PFSK-1 (cell line): Measurements from ENCODE around the gene HPCAL1.

Experiments used
- FOXP2 ChIP-seq: optimal IDR thresholded peaks from 2 replicates; pipeline ENCODE3; 2011; ENCODE audit warnings: borderline replicate concordance, control low read depth, inconsistent platforms; ENCODE audit not compliant: insufficient read depth; ENCODE audit errors: extremely low read length, extremely low read depth
- POLR2AphosphoS5 ChIP-seq: IDR thresholded peaks from 2 replicates; pipeline ENCODE4 v1.6.1; 2012; ENCODE audit warnings: low read depth, mild to moderate bottlenecking, control low read depth, low read length, moderate library complexity
- SIN3A ChIP-seq: IDR thresholded peaks from 2 replicates; pipeline ENCODE4 v1.6.1; 2012; ENCODE audit warnings: mild to moderate bottlenecking, low read length, moderate library complexity, borderline replicate concordance; ENCODE audit not compliant: insufficient read depth
- TAF1 ChIP-seq: IDR thresholded peaks from 2 replicates; pipeline ENCODE4 v1.6.1; 2012; ENCODE audit warnings: low read length, control low read depth, borderline replicate concordance; ENCODE audit not compliant: insufficient read depth
- TF ChIP-seq, protein P1 (sequence below), 2 experiments: IDR thresholded peaks; 2 replicates each; pipeline versions ENCODE4 v1.6.1 to v1.8.0; 2011 to 2012; ENCODE audit warnings: low read depth in 2 of 2, low read length in 2 of 2, control low read depth in 1 of 2, inconsistent platforms in 1 of 2, mild to moderate bottlenecking in 1 of 2, moderate library complexity in 1 of 2; ENCODE audit not compliant: insufficient read depth in 1 of 2

HPCAL1 gene

GRCh38 chr2:10415048-10415447 lies 112.3 kb downstream of the HPCAL1 start:
- no peak for TF ChIP-seq POLR2AphosphoS5

DNA sequence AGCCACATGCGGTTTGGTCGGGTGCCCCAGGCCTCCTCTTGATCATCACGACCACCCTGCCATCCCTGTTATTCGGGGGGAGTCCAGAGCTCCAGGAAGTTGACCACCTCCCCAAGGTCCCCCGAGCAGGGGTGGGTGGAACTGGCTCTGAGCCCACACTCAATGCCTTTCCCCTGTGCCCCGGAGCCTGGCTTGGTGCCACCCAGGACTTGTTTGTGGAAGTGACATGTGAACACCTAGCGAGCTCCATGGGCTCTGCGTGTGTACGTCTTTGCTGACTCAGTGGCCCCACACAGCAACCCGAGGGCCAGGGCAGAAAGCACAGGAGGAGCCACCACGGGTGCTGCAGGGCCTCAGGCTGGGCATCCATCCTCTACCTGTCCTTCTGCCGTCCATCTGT lies 112.9 kb downstream of the HPCAL1 start:
- TF ChIP-seq, protein P1, sequence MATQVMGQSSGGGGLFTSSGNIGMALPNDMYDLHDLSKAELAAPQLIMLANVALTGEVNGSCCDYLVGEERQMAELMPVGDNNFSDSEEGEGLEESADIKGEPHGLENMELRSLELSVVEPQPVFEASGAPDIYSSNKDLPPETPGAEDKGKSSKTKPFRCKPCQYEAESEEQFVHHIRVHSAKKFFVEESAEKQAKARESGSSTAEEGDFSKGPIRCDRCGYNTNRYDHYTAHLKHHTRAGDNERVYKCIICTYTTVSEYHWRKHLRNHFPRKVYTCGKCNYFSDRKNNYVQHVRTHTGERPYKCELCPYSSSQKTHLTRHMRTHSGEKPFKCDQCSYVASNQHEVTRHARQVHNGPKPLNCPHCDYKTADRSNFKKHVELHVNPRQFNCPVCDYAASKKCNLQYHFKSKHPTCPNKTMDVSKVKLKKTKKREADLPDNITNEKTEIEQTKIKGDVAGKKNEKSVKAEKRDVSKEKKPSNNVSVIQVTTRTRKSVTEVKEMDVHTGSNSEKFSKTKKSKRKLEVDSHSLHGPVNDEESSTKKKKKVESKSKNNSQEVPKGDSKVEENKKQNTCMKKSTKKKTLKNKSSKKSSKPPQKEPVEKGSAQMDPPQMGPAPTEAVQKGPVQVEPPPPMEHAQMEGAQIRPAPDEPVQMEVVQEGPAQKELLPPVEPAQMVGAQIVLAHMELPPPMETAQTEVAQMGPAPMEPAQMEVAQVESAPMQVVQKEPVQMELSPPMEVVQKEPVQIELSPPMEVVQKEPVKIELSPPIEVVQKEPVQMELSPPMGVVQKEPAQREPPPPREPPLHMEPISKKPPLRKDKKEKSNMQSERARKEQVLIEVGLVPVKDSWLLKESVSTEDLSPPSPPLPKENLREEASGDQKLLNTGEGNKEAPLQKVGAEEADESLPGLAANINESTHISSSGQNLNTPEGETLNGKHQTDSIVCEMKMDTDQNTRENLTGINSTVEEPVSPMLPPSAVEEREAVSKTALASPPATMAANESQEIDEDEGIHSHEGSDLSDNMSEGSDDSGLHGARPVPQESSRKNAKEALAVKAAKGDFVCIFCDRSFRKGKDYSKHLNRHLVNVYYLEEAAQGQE (IDR thresholded peaks at IDR 0.05; ENCODE audit: insufficient read depth in 1 of 2, low read depth in 2 of 2, low read length in 2 of 2), result no peak
- TF ChIP-seq POLR2AphosphoS5 (no peak), FOXP2 (no peak), SIN3A (no peak), TAF1 (no peak)

DNA sequence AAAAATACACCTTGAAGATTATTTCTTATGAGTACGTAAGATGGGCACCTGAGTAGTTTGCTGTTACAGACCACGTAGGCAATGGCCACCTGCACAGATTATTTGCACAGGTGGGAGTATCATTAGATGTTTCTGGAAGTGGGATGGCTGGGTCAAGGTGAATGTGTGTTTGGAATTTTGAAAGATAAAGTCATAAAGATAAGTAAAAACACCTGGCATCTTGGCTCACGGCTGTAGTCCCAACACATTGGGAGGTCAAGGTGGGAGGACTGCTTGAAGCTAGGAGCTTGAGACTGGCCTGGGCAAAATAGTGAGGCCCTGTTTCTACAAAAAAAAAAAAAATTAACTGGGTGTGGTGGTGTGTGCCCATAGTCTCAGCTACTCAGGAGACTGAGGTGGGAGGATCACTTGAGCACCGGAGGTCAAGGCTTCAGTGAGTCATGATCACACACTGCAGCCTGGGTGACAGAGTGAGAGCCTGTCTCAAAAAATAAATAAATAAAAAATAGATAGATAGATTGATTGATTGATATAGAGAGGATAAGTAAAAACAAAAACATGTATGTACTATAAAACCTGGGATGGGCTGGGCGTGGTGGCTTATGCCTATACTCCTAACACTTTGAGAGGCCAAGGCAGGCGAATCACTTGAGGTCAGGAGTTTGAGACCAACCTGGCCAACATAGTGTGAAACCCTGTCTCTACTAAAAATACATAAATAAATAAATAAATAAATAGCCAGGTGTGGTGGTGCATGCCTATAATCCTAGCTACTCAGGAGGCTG lies 115.0 kb downstream of the HPCAL1 start:
- TF ChIP-seq, protein P1 (IDR thresholded peaks at IDR 0.05; ENCODE audit: insufficient read depth in 1 of 2, low read depth in 2 of 2, low read length in 2 of 2), result no peak
- TF ChIP-seq TAF1 (no peak), SIN3A (no peak), POLR2AphosphoS5 (no peak), FOXP2 (no peak)

DNA sequence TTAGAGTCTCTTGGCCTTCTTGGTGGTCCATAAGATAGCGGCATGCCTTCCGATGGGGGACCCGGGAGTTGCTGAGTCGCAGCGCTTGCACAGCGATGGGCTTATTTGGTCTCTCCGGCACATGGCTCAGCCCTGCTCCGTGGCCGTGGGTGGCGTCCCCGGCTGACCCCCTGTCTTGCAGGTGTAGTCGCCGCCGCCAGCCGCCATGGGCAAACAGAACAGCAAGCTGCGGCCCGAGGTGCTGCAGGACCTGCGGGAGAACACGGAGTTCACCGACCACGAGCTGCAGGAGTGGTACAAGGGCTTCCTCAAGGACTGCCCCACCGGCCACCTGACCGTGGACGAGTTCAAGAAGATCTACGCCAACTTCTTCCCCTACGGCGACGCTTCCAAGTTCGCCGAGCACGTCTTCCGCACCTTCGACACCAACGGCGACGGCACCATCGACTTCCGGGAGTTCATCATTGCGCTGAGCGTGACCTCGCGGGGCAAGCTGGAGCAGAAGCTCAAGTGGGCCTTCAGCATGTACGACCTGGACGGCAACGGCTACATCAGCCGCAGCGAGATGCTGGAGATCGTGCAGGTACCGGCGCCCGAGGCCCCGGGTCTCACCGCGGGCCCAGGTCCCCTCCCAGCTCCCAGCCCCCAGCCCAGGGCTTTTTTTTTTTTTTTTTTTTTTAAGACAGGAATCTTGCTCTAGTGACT lies 117.0 kb downstream of the HPCAL1 start:
- TF ChIP-seq SIN3A (no peak), TAF1 (no peak), POLR2AphosphoS5 (no peak), FOXP2 (no peak)
- TF ChIP-seq, protein P1 (IDR thresholded peaks at IDR 0.05; ENCODE audit: insufficient read depth in 1 of 2, low read depth in 2 of 2, low read length in 2 of 2), result no peak

GRCh38 chr2:10422251-10422650 lies 119.5 kb downstream of the HPCAL1 start:
- TF ChIP-seq SIN3A (no peak), FOXP2 (no peak), POLR2AphosphoS5 (no peak), TAF1 (no peak)
- TF ChIP-seq, protein P1 (IDR thresholded peaks at IDR 0.05; ENCODE audit: insufficient read depth in 1 of 2, low read depth in 2 of 2, low read length in 2 of 2), result no peak
